LNCaP clone FGC (cell line): Measurements from ENCODE around the gene REPS2.

Experiments
- DNase-seq: peaks from one replicate; pipeline ENCODE4 v3.0.0-alpha.2; 2011; ENCODE audit warnings: low read depth
- H3K4me3 ChIP-seq: 2 replicates; pipeline ENCODE4 v1.5.1; 2011; ENCODE audit warnings: mild to moderate bottlenecking, low read depth, low read length, control low read depth
- TF ChIP-seq, protein P1 (sequence below): IDR thresholded peaks from 2 replicates; pipeline ENCODE4 v1.5.1; 2012; ENCODE audit warnings: mild to moderate bottlenecking; ENCODE audit not compliant: control insufficient read depth, insufficient read depth; ENCODE audit errors: extremely low read depth

Gene REPS2

DNA sequence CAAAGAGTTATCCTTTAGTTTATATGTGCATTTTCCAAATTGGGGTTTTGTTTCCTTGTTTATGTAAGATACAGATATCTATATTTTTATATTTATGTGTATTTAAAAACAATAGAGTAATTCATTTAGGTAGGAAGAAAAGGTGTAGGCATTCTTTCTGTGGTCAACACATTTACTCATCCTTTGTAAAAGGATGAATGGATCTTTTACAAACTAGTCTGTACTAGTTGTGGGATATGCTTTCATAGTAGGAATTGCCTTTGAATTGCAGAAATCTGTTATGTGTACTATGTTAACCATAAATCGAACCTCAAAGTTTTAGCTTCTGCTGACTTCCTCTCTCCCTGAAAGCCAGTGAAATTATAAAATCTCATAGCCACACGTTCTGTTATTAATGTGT lies 128.5 kb downstream of the REPS2 start:
- no peak for DNase-seq
- TF ChIP-seq, protein P1, sequence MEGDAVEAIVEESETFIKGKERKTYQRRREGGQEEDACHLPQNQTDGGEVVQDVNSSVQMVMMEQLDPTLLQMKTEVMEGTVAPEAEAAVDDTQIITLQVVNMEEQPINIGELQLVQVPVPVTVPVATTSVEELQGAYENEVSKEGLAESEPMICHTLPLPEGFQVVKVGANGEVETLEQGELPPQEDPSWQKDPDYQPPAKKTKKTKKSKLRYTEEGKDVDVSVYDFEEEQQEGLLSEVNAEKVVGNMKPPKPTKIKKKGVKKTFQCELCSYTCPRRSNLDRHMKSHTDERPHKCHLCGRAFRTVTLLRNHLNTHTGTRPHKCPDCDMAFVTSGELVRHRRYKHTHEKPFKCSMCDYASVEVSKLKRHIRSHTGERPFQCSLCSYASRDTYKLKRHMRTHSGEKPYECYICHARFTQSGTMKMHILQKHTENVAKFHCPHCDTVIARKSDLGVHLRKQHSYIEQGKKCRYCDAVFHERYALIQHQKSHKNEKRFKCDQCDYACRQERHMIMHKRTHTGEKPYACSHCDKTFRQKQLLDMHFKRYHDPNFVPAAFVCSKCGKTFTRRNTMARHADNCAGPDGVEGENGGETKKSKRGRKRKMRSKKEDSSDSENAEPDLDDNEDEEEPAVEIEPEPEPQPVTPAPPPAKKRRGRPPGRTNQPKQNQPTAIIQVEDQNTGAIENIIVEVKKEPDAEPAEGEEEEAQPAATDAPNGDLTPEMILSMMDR, result no peak
- no peak overlapping the region for H3K4me3 ChIP-seq

GRCh38 chrX:17077361-17077760 lies 130.9 kb downstream of the REPS2 start:
- DNase-seq, result no peak
- H3K4me3 ChIP-seq, result no peak overlapping the region
- TF ChIP-seq, protein P1, result no peak

DNA sequence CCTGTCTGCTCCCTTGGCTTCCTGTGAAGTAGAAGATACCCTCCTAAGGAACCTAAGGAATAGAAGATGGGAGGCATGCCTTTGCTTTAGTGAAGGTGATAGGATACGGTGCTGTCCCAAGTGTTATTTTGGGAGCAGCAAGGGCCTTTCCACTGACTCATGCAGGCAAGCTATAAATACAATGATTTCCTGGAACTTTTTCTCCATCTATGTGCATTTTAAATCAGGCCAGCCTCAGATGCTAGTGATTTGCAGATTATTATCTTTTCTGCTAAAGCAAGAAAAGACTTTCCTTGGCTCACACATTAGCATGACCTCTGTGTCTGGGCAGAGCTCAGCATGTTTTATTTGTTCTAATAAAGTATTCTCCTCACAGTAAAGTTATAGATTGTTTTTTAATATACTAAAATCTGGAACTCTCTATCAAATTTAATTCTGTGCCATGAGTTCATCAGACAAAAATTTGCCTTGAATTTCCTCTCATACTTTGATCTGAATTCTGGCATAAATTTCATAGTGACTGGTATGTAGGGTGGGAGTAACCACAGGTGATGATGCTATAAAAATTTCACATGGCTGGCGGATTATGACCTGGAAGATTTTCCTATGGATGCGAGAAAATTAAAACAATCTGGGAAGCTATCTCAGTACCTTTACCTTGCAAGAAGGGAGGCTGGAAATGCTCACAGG lies 131.7 kb downstream of the REPS2 start:
- TF ChIP-seq, protein P1, result no peak
- no peak overlapping the region for H3K4me3 ChIP-seq
- peak; percentile 59 for DNase-seq

GRCh38 chrX:17081511-17081910 lies 135.1 kb downstream of the REPS2 start:
- no peak for DNase-seq
- TF ChIP-seq, protein P1, result no peak
- H3K4me3 ChIP-seq, result no peak overlapping the region

DNA sequence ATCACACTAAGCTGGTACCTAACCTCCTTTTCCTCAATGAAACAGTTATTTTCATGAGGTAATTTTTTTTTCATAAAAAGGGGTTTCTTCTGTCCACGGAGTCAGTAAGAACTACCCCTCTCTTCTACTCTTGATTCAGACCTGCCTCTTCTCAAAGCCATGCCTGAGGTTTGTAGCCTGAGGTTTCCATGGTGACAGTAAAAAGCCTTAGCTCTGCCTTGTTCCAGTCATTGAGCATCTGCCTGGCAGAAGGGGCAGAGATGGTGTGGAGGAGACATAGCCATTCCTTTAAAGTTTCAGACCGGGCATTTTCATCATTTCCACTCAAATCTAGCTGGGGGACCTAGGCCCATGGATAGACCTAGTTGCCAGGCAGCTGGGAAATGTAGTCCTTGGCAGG lies 135.5 kb downstream of the REPS2 start:
- no peak overlapping the region for H3K4me3 ChIP-seq
- DNase-seq, result no peak
- TF ChIP-seq, protein P1, result no peak

DNA sequence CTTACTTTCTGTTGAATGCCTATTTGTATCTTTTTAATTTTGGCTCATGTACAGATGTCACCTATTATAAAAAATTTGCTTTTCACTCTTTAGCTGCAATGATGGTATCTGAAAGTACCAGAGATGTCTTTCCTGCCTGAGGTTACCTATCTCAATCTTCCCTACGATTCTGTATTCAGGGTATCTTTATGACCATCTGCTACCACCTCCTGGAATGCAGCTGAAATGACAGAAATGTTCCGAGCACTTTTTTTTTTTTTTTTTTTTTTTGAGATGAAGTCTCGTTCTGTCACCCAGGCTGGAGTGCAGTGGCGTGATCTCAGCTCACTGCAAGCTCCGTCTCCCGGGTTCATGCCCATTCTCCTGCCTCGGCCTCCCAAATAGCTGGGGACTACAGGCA lies 136.4 kb downstream of the REPS2 start:
- no peak overlapping the region for H3K4me3 ChIP-seq
- TF ChIP-seq, protein P1, result peak; percentile 15; the same call in 1 of the 2 replicates
- DNase-seq, result peak; percentile 19

DNA sequence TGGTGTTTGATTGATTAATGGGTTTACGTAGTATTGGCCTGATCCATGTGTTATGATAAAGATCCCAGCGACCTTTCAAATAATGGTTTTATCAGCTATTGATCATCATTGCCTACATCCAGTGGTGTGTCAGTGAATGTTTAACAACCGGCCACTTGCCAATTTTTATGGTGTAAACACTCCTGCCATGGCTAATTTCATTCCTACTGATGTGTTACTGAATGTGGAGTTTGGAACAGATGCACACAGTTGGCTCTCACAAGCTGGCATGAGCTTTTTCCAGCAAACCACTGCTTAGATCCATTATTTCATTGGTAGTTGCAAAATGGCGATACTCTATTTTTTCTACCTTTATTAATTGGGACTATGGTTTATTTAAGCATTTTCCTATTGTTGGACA lies 139.9 kb downstream of the REPS2 start:
- TF ChIP-seq, protein P1, result no peak
- no peak overlapping the region for H3K4me3 ChIP-seq
- DNase-seq, result no peak
